Effector memory CD4-positive, alpha-beta T cell (primary cell): Measurements from ENCODE around the gene KIF26A.

Experiments used
- DNase-seq, 3 donors: peaks; one replicate each; pipeline ENCODE4 v3.0.0-alpha.2; 2020
- H3K27ac ChIP-seq: 2 replicates; pipeline ENCODE4 v1.7.0; 2013; ENCODE audit warnings: mild to moderate bottlenecking, low read length, moderate library complexity; ENCODE audit not compliant: insufficient read depth, poor library complexity, severe bottlenecking
- H3K27me3 ChIP-seq: replicated peaks from 2 replicates; pipeline ENCODE4 v1.7.0; 2013; ENCODE audit warnings: mild to moderate bottlenecking, low read length; ENCODE audit not compliant: insufficient read depth, control insufficient read depth, poor library complexity, severe bottlenecking
- H3K36me3 ChIP-seq: 2 replicates; pipeline ENCODE4 v1.7.0; 2013; ENCODE audit warnings: mild to moderate bottlenecking, low read length, moderate library complexity; ENCODE audit not compliant: control insufficient read depth, insufficient read depth
- H3K4me1 ChIP-seq: 2 replicates; pipeline ENCODE4 v1.7.0; 2013; ENCODE audit warnings: low read length, mild to moderate bottlenecking; ENCODE audit not compliant: control insufficient read depth, insufficient read depth, poor library complexity, severe bottlenecking
- H3K4me3 ChIP-seq: 2 replicates; pipeline ENCODE4 v1.7.0; 2013; ENCODE audit warnings: low read length, low read depth, mild to moderate bottlenecking; ENCODE audit not compliant: insufficient read depth, poor library complexity, severe bottlenecking
- H3K9me3 ChIP-seq: 2 replicates; pipeline ENCODE4 v1.7.0; 2013; ENCODE audit warnings: mild to moderate bottlenecking, low read length, moderate library complexity; ENCODE audit not compliant: control insufficient read depth

The KIF26A gene

GRCh38 chr14:104159990-104160389, 21.6 kb downstream of the KIF26A start:
- Histone ChIP-seq H3K36me3 (no peaks in the 10 kb centered on the region), H3K27ac (no peak overlapping the region), H3K9me3 (no peaks in the 10 kb centered on the region), H3K4me1 (no peaks in the 10 kb centered on the region), H3K4me3 (no peak overlapping the region), H3K27me3 (no peaks in the 10 kb centered on the region)
- no peak for DNase-seq

GRCh38 chr14:104161602-104162367, 23.4 kb downstream of the KIF26A start:
- no peak for DNase-seq
- no peaks in the 10 kb centered on the region for H3K9me3 ChIP-seq
- H3K4me1 ChIP-seq = no peaks in the 10 kb centered on the region
- no peak overlapping the region for H3K27ac ChIP-seq
- no peak overlapping the region for H3K4me3 ChIP-seq
- no peaks in the 10 kb centered on the region for H3K36me3 ChIP-seq
- no peaks in the 10 kb centered on the region for H3K27me3 ChIP-seq

- H3K27ac ChIP-seq = no peak overlapping the region
- DNase-seq = no peak
Observed at GRCh38 chr14:104162495-104162894, 24.1 kb downstream of the KIF26A start.

GRCh38 chr14:104163541-104163940, 25.2 kb downstream of the KIF26A start:
- H3K9me3 ChIP-seq = no peaks in the 10 kb centered on the region
- no peak overlapping the region for H3K4me3 ChIP-seq
- no peaks in the 10 kb centered on the region for H3K36me3 ChIP-seq
- no peaks in the 10 kb centered on the region for H3K4me1 ChIP-seq
- no peak overlapping the region for H3K27ac ChIP-seq
- no peaks in the 10 kb centered on the region for H3K27me3 ChIP-seq
- no peak for DNase-seq

More at GRCh38 chr14:104162495-104162894, 24.1 kb downstream of the KIF26A start:
- Histone ChIP-seq H3K4me3 (no peak overlapping the region), H3K27me3 (no peaks in the 10 kb centered on the region), H3K9me3 (no peaks in the 10 kb centered on the region), H3K36me3 (no peaks in the 10 kb centered on the region), H3K4me1 (no peaks in the 10 kb centered on the region)

GRCh38 chr14:104164041-104164440, 25.7 kb downstream of the KIF26A start:
- Histone ChIP-seq H3K27me3 (no peaks in the 10 kb centered on the region), H3K4me1 (no peaks in the 10 kb centered on the region), H3K27ac (no peak overlapping the region), H3K36me3 (no peaks in the 10 kb centered on the region), H3K4me3 (no peak overlapping the region), H3K9me3 (no peaks in the 10 kb centered on the region)
- DNase-seq = no peak

GRCh38 chr14:104164512-104164911, 26.1 kb downstream of the KIF26A start:
- no peaks in the 10 kb centered on the region for H3K36me3 ChIP-seq
- no peak overlapping the region for H3K4me3 ChIP-seq
- H3K4me1 ChIP-seq = no peaks in the 10 kb centered on the region
- H3K9me3 ChIP-seq = no peaks in the 10 kb centered on the region
- H3K27ac ChIP-seq = no peak overlapping the region
- no peaks in the 10 kb centered on the region for H3K27me3 ChIP-seq
- DNase-seq = no peak

- DNase-seq = no peak
- no peak overlapping the region for H3K4me3 ChIP-seq
- H3K27ac ChIP-seq = no peak overlapping the region
- no peaks in the 10 kb centered on the region for H3K27me3 ChIP-seq
- no peaks in the 10 kb centered on the region for H3K36me3 ChIP-seq
- H3K9me3 ChIP-seq = no peaks in the 10 kb centered on the region
- H3K4me1 ChIP-seq = no peaks in the 10 kb centered on the region
Observed at GRCh38 chr14:104166698-104167097, 28.3 kb downstream of the KIF26A start.

- DNase-seq = no peak
- no peak overlapping the region for H3K27ac ChIP-seq
- H3K36me3 ChIP-seq = no peaks in the 10 kb centered on the region
- no peaks in the 10 kb centered on the region for H3K4me1 ChIP-seq
- H3K27me3 ChIP-seq = no peaks in the 10 kb centered on the region
- H3K4me3 ChIP-seq = no peak overlapping the region
- no peaks in the 10 kb centered on the region for H3K9me3 ChIP-seq
Observed at GRCh38 chr14:104168603-104169002, 30.2 kb downstream of the KIF26A start.

- no peak for DNase-seq
- Histone ChIP-seq H3K9me3 (no peaks in the 10 kb centered on the region), H3K36me3 (no peaks in the 10 kb centered on the region), H3K4me1 (no peaks in the 10 kb centered on the region), H3K4me3 (no peak overlapping the region), H3K27me3 (no peaks in the 10 kb centered on the region), H3K27ac (no peak overlapping the region)
Observed at GRCh38 chr14:104169005-104169698, 30.8 kb downstream of the KIF26A start.

GRCh38 chr14:104169699-104170479, 31.5 kb downstream of the KIF26A start:
- Histone ChIP-seq H3K36me3 (no peaks in the 10 kb centered on the region), H3K9me3 (no peaks in the 10 kb centered on the region), H3K4me1 (no peaks in the 10 kb centered on the region), H3K27ac (no peak overlapping the region), H3K27me3 (no peaks in the 10 kb centered on the region), H3K4me3 (no peak overlapping the region)
- DNase-seq = no peak
